H9 (cell line): Measurements from ENCODE around the gene PLG. TPM values are rescaled to one million over a fixed set of nuclear protein-coding genes. Genes with fewer than 3 reads are reported as not detected.

Source experiments
- DNase-seq: peaks from one replicate; pipeline ENCODE4 v3.0.0-alpha.2; 2017
- H2AFZ ChIP-seq: one replicate; pipeline ENCODE4 v1.6.1; 2013; ENCODE audit warnings: mild to moderate bottlenecking, low read length, control low read depth, moderate library complexity
- H2AK5ac ChIP-seq: 2 replicates; pipeline ENCODE4 v1.6.1; 2013; ENCODE audit warnings: low read length, control low read depth, mixed read lengths; ENCODE audit not compliant: insufficient read length
- H2BK120ac ChIP-seq: one replicate; pipeline ENCODE4 v1.6.1; 2013; ENCODE audit warnings: low read depth, mild to moderate bottlenecking, low read length, control low read depth, inconsistent platforms; ENCODE audit not compliant: poor library complexity, severe bottlenecking
- H2BK12ac ChIP-seq: 2 replicates; pipeline ENCODE4 v1.6.1; 2013; ENCODE audit warnings: low read length, control low read depth, mixed read lengths, low read depth; ENCODE audit not compliant: insufficient read length
- H2BK15ac ChIP-seq: 2 replicates; pipeline ENCODE4 v1.6.1; 2013; ENCODE audit warnings: low read depth, low read length, control low read depth
- H2BK20ac ChIP-seq: one replicate; pipeline ENCODE4 v1.6.1; 2013; ENCODE audit warnings: low read depth, mild to moderate bottlenecking, low read length, control low read depth, inconsistent platforms; ENCODE audit not compliant: poor library complexity, severe bottlenecking
- H2BK5ac ChIP-seq: 2 replicates; pipeline ENCODE4 v1.6.1; 2013; ENCODE audit warnings: low read length, control low read depth, mixed read lengths; ENCODE audit not compliant: insufficient read length
- H3K14ac ChIP-seq: 2 replicates; pipeline ENCODE4 v1.6.1; 2013; ENCODE audit warnings: low read length, control low read depth; ENCODE audit not compliant: insufficient read depth
- H3K18ac ChIP-seq: 2 replicates; pipeline ENCODE4 v1.6.1; 2013; ENCODE audit warnings: low read depth, mild to moderate bottlenecking, mixed read lengths, low read length, control low read depth; ENCODE audit not compliant: insufficient read length
- H3K23ac ChIP-seq: 2 replicates; pipeline ENCODE4 v1.6.1; 2013; ENCODE audit warnings: low read length, control low read depth, mixed read lengths, low read depth; ENCODE audit not compliant: insufficient read length
- H3K23me2 ChIP-seq: 2 replicates; pipeline ENCODE4 v1.6.1; 2013; ENCODE audit warnings: low read depth, mild to moderate bottlenecking, mixed read lengths, low read length, control low read depth; ENCODE audit not compliant: insufficient read length, poor library complexity, severe bottlenecking
- H3K27ac ChIP-seq: 2 replicates; pipeline ENCODE4 v1.5.1; 2013; ENCODE audit warnings: low read length, control low read depth, mixed read lengths, low read depth; ENCODE audit not compliant: insufficient read length
- H3K27me3 ChIP-seq: 2 replicates; pipeline ENCODE4 v1.6.1; 2013; ENCODE audit warnings: low read length, control low read depth, inconsistent platforms; ENCODE audit not compliant: insufficient read depth
- H3K4ac ChIP-seq: 2 replicates; pipeline ENCODE4 v1.6.1; 2013; ENCODE audit warnings: low read depth, mild to moderate bottlenecking, control low read depth, inconsistent platforms, low read length, moderate library complexity
- H3K4me1 ChIP-seq: 2 replicates; pipeline ENCODE4 v1.6.1; 2013; ENCODE audit warnings: low read length, control low read depth, inconsistent platforms; ENCODE audit not compliant: insufficient read depth
- H3K4me2 ChIP-seq: 2 replicates; pipeline ENCODE4 v1.6.1; 2013; ENCODE audit warnings: low read length, control low read depth, mixed read lengths; ENCODE audit not compliant: insufficient read length, insufficient read depth
- H3K56ac ChIP-seq: 2 replicates; pipeline ENCODE4 v1.6.1; 2013; ENCODE audit warnings: low read depth, mild to moderate bottlenecking, mixed read lengths, low read length, control low read depth; ENCODE audit not compliant: insufficient read length
- H3K79me1 ChIP-seq: 2 replicates; pipeline ENCODE4 v1.6.1; 2013; ENCODE audit warnings: low read depth, mild to moderate bottlenecking, moderate library complexity, low read length, control low read depth, inconsistent platforms; ENCODE audit not compliant: insufficient read depth, poor library complexity, severe bottlenecking
- H3K79me2 ChIP-seq: 2 replicates; pipeline ENCODE4 v1.6.1; 2013; ENCODE audit warnings: low read length, control low read depth, inconsistent platforms; ENCODE audit not compliant: insufficient read depth
- H3K9ac ChIP-seq: 2 replicates; pipeline ENCODE4 v1.6.1; 2013; ENCODE audit warnings: low read length, control low read depth, mixed read lengths; ENCODE audit not compliant: insufficient read length; ENCODE audit errors: extremely low read depth
- H3K9me3 ChIP-seq: one replicate; pipeline ENCODE4 v1.6.1; 2013; ENCODE audit warnings: low read depth, low read length, inconsistent platforms; ENCODE audit not compliant: control insufficient read depth
- H3T11ph ChIP-seq: one replicate; pipeline ENCODE4 v1.6.1; 2013; ENCODE audit warnings: mild to moderate bottlenecking, low read length, control low read depth, inconsistent platforms
- H4K20me1 ChIP-seq: one replicate; pipeline ENCODE4 v1.6.1; 2013; ENCODE audit not compliant: control insufficient read depth, insufficient read length, insufficient read depth
- H4K5ac ChIP-seq: 2 replicates; pipeline ENCODE4 v1.6.1; 2013; ENCODE audit warnings: low read depth, mild to moderate bottlenecking, mixed read lengths, low read length, control low read depth; ENCODE audit not compliant: insufficient read length
- H4K8ac ChIP-seq: replicated peaks from 2 replicates; pipeline ENCODE4 v1.6.1; 2013; ENCODE audit warnings: low read length, control low read depth, mixed read lengths, low read depth; ENCODE audit not compliant: insufficient read length
- H4K91ac ChIP-seq: 2 replicates; pipeline ENCODE4 v1.6.1; 2013; ENCODE audit warnings: low read depth, mild to moderate bottlenecking, moderate library complexity, mixed read lengths, low read length, control low read depth; ENCODE audit not compliant: insufficient read length
- H3K27ac Mint-ChIP-seq, 3 experiments: 2 replicates in 2 of 3; 3 replicates in 1 of 3; pipeline ENCODE4 v1.8.0; 2020 to 2021; ENCODE audit warnings: mixed read lengths in 3 of 3, mild to moderate bottlenecking in 1 of 3, moderate library complexity in 1 of 3
- H3K27me3 Mint-ChIP-seq: 2 replicates; pipeline ENCODE4 v1.8.0; 2021; ENCODE audit warnings: low read depth, mild to moderate bottlenecking, moderate library complexity, mixed read lengths
- H3K36me3 Mint-ChIP-seq, 3 experiments: 2 replicates in 2 of 3; 3 replicates in 1 of 3; pipeline ENCODE4 v1.8.0; 2020 to 2021; ENCODE audit warnings: low read depth in 3 of 3, mixed read lengths in 3 of 3; ENCODE audit not compliant: insufficient read depth in 1 of 3
- H3K4me1 Mint-ChIP-seq, 2 experiments: 2 replicates each; pipeline ENCODE4 v1.8.0; 2020; ENCODE audit warnings: mixed read lengths in 2 of 2
- H3K4me3 Mint-ChIP-seq, 2 experiments: 2 replicates in 1 of 2; 3 replicates in 1 of 2; pipeline ENCODE4 v1.8.0; 2020 to 2021; ENCODE audit warnings: mild to moderate bottlenecking in 2 of 2, mixed read lengths in 2 of 2, moderate library complexity in 1 of 2
- H3K9me3 Mint-ChIP-seq, 2 experiments: 2 replicates in 1 of 2; 3 replicates in 1 of 2; pipeline ENCODE4 v1.8.0; 2020; ENCODE audit warnings: mild to moderate bottlenecking in 2 of 2, mixed read lengths in 2 of 2, moderate library complexity in 1 of 2
- CTCF ChIP-seq: fragments of 200-600 bp; sonication (generic); conservative IDR thresholded peaks from 3 replicates; pipeline ENCODE4 v1.8.0; 2021; ENCODE audit warnings: antibody characterized with exemption, mild to moderate bottlenecking
- WGBS: extraction: QIAGEN DNeasy Blood & Tissue Kit; methylation state at CpG from one replicate; pipeline ENCODE4 v1.1.7; 2013; ENCODE audit warnings: missing lambda C conversion rate, low lambda C conversion rate, mixed read lengths; ENCODE audit not compliant: insufficient read length; ENCODE audit errors: extremely low coverage; 5-methylcytosine and 5-hydroxymethylcytosine counted together
- total RNA-seq: library from RNA; stranded (reverse); gene quantifications from 2 replicates; pipeline ENCODE4 v1.2.1, GENCODE V29; 2021

PLG gene
- total RNA-seq, 1 experiment from 2014 or later = not detected

GRCh38 chr6:160659562-160659961 is 42.5 kb upstream of the PLG start:
- Histone ChIP-seq H4K91ac (no peak overlapping the region), H3K23me2 (no peaks in the 10 kb centered on the region), H4K5ac (no peak overlapping the region), H2BK20ac (no peak overlapping the region), H4K8ac (no peak overlapping the region), H3K27ac (no peak overlapping the region), H2BK5ac (no peak overlapping the region), H2AK5ac (no peak overlapping the region), H2BK15ac (no peak overlapping the region), H2BK12ac (no peak overlapping the region), H3K18ac (no peak overlapping the region), H3K79me1 (no peaks in the 10 kb centered on the region), H3K4me2 (no peak overlapping the region), H3K9ac (no peak overlapping the region), H2BK120ac (no peak overlapping the region), H3K4ac (no peak overlapping the region), H3K14ac (no peak overlapping the region), H4K20me1 (no peaks in the 10 kb centered on the region), H3K9me3 (no peaks in the 10 kb centered on the region), H3K27me3 (no peaks in the 10 kb centered on the region), H3T11ph (no peak overlapping the region), H3K4me1 (no peaks in the 10 kb centered on the region), H3K23ac (no peak overlapping the region), H2AFZ (no peak overlapping the region), H3K56ac (no peak overlapping the region), H3K79me2 (no peaks in the 10 kb centered on the region)
- no peak for DNase-seq
- Mint-ChIP-seq H3K9me3 (peaks cover 25 to 37% of the 10 kb centered on the region in 2 experiments), H3K4me3 (no peak overlapping the region), H3K4me1 (peaks cover 10 to 12% of the 10 kb centered on the region in 2 experiments), H3K27me3 (no peaks in the 10 kb centered on the region; the same call in none of the 2 replicates), H3K27ac (no peak overlapping the region), H3K36me3 (peaks cover 0 to 5% (median 0%) of the 10 kb centered on the region in 3 experiments; a peak in 3 of 7 replicates)
- WGBS = no CpG with 5 or more reads among the region's 6 CpGs
- TF ChIP-seq CTCF = no peak
